ENCODE data around the gene TERT.

Gene TERT

GRCh38 chr5:1324719-1325190 lies 29.9 kb upstream of the TERT start:
- TF ChIP-seq CTCF (IDR thresholded peaks at IDR 0.05; ENCODE audit: low read depth, low read length, missing control alignments) = no peak
- no peak overlapping the region for H3K4me3 ChIP-seq (ENCODE audit: low read depth, low read length)
- DNase-seq (ENCODE audit: low read depth) = no peak

GRCh38 chr5:1324301-1324700 lies 29.4 kb upstream of the TERT start:
- TF ChIP-seq CTCF (IDR thresholded peaks at IDR 0.05; ENCODE audit: low read depth, low read length, missing control alignments) = no peak
- H3K4me3 ChIP-seq (ENCODE audit: low read depth, low read length) = no peak overlapping the region
- DNase-seq (ENCODE audit: low read depth) = no peak

GRCh38 chr5:1323803-1324173 lies 28.9 kb upstream of the TERT start:
- H3K4me3 ChIP-seq (ENCODE audit: low read depth, low read length) = no peak overlapping the region
- no peak for DNase-seq (ENCODE audit: low read depth)
- TF ChIP-seq CTCF (IDR thresholded peaks at IDR 0.05; ENCODE audit: low read depth, low read length, missing control alignments) = no peak

GRCh38 chr5:1322955-1323802 lies 28.3 kb upstream of the TERT start:
- TF ChIP-seq CTCF (IDR thresholded peaks at IDR 0.05; ENCODE audit: low read depth, low read length, missing control alignments) = no peak
- no peak overlapping the region for H3K4me3 ChIP-seq (ENCODE audit: low read depth, low read length)

GRCh38 chr5:1322036-1322900 lies 27.4 kb upstream of the TERT start:
- H3K4me3 ChIP-seq (ENCODE audit: low read depth, low read length) = no peak overlapping the region
- no peak for DNase-seq (ENCODE audit: low read depth)
- TF ChIP-seq CTCF (IDR thresholded peaks at IDR 0.05; ENCODE audit: low read depth, low read length, missing control alignments) = no peak

More at GRCh38 chr5:1322955-1323802, 28.3 kb upstream of the TERT start:
- no peak for DNase-seq (ENCODE audit: low read depth)

- no peak for DNase-seq (ENCODE audit: low read depth)
- TF ChIP-seq CTCF (IDR thresholded peaks at IDR 0.05; ENCODE audit: low read depth, low read length, missing control alignments) = no peak
- H3K4me3 ChIP-seq (ENCODE audit: low read depth, low read length) = no peak overlapping the region
Measured at GRCh38 chr5:1321576-1321975, 26.7 kb upstream of the TERT start.

Data from GM12864 (cell line).